Activated CD8-positive, alpha-beta memory T cell treated with anti-CD3 and anti-CD28 coated beads, Interleukin-2, amount 10 ng/mL, durations not matched to agents 7 days and 5 days (primary cell): ENCODE results near the gene REV3L. TPM values are rescaled to one million over a fixed set of nuclear protein-coding genes. Genes with fewer than 3 reads are reported as not detected.
"Not testable (repeated sequence)": the region's sequence is repeated elsewhere in the genome, so short reads cannot be mapped to it uniquely, and the experiment has no call there.

Experiments used
- ATAC-seq: fragments of 150-1000 bp; cut with Tn5 transposase; one replicate; pipeline ENCODE4 v1.10.0; 2021; ENCODE audit warnings: moderate library complexity
- CTCF ChIA-PET: fragments of 350-600 bp; sonication (Branson Sonifier 250); formaldehyde crosslinking; loops from one replicate; lab custom pipeline; 2021; ENCODE audit warnings: antibody characterized with exemption; lab: Charles Lee
- DNase-seq: peaks from one replicate; pipeline ENCODE4 v3.0.0-alpha.2; 2020
- H3K27ac Mint-ChIP-seq: one replicate; pipeline ENCODE4 v1.8.0; 2021; ENCODE audit warnings: mild to moderate bottlenecking, mixed read lengths
- H3K27me3 Mint-ChIP-seq: one replicate; pipeline ENCODE4 v1.8.0; 2021; ENCODE audit warnings: mixed read lengths
- H3K36me3 Mint-ChIP-seq: one replicate; pipeline ENCODE4 v1.8.0; 2021; ENCODE audit warnings: mild to moderate bottlenecking, mixed read lengths
- H3K4me1 Mint-ChIP-seq: one replicate; pipeline ENCODE4 v1.8.0; 2021; ENCODE audit warnings: mixed read lengths
- H3K4me3 Mint-ChIP-seq: one replicate; pipeline ENCODE4 v1.8.0; 2021; ENCODE audit warnings: mild to moderate bottlenecking, moderate library complexity, mixed read lengths
- H3K9me3 Mint-ChIP-seq: one replicate; pipeline ENCODE4 v1.8.0; 2022; ENCODE audit warnings: low read depth, mixed read lengths
- total RNA-seq, 2 experiments: library from RNA; stranded (reverse); gene quantifications; one replicate each; pipeline ENCODE4 v1.2.3, GENCODE V29; 2021

Gene REV3L
- total RNA-seq, 2 experiments from 2014 or later, result 23.7 to 24.3 TPM

GRCh38 chr6:111515259-111515658 lies 32.2 kb upstream of the REV3L start:
- Mint-ChIP-seq H3K36me3 (no peaks in the 10 kb centered on the region), H3K9me3 (no peaks in the 10 kb centered on the region), H3K4me1 (peaks cover 10% of the 10 kb centered on the region), H3K27me3 (no peaks in the 10 kb centered on the region), H3K4me3 (no peak overlapping the region), H3K27ac (no peak overlapping the region)
- ATAC-seq (no peak), DNase-seq (no peak)
- CTCF ChIA-PET, result interaction anchor here (0.9 to 1.5 kb wide), 2 partner anchors 12 kb away, joined by 3 read pairs; no protein-coding TSS in a partner anchor

- not testable (repeated sequence) for ATAC-seq, DNase-seq, H3K36me3 Mint-ChIP-seq, H3K4me3 Mint-ChIP-seq, H3K27me3 Mint-ChIP-seq, H3K4me1 Mint-ChIP-seq, H3K27ac Mint-ChIP-seq, H3K9me3 Mint-ChIP-seq
- CTCF ChIA-PET, result interaction anchor here (1.5 kb wide), 1 partner anchor 12 kb away, joined by 3 read pairs; no protein-coding TSS in a partner anchor
Observed at GRCh38 chr6:111514531-111514930, 31.5 kb upstream of the REV3L start.

- ATAC-seq, H3K9me3 Mint-ChIP-seq, H3K27ac Mint-ChIP-seq, H3K4me3 Mint-ChIP-seq, DNase-seq, H3K27me3 Mint-ChIP-seq, H3K4me1 Mint-ChIP-seq, CTCF ChIA-PET: not testable (repeated sequence)
- H3K36me3 Mint-ChIP-seq, result peaks cover 10% of the 10 kb centered on the region
Observed at GRCh38 chr6:111507219-111507618, 24.2 kb upstream of the REV3L start.

- DNase-seq, H3K4me1 Mint-ChIP-seq, H3K9me3 Mint-ChIP-seq, H3K27me3 Mint-ChIP-seq, H3K27ac Mint-ChIP-seq, H3K4me3 Mint-ChIP-seq, ATAC-seq, CTCF ChIA-PET: not testable (repeated sequence)
- peaks cover 12% of the 10 kb centered on the region for H3K36me3 Mint-ChIP-seq
Observed at GRCh38 chr6:111505498-111505897, 22.5 kb upstream of the REV3L start.

DNA sequence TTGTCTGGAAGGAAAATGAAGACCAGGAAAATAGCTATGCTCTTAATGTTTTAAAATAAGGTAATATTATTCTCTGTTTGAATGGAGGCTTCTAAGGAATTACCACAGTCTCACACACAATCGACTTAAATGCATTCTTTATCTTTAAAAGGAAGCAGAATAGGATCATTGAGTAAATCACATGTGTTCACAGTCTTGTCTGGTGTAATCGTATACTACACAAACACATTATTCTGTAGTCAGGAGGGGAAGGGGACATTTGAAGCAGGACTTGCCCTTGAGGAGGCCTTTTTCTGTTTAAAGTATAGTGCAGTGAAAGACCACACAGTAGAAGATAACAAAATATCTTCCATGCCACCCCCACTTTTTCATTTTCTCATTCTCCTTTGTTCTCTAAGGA lies 20.6 kb upstream of the REV3L start:
- DNase-seq (no peak), ATAC-seq (no peak)
- H3K36me3 Mint-ChIP-seq, result peaks cover 15% of the 10 kb centered on the region
- H3K27ac Mint-ChIP-seq, result no peak overlapping the region
- peaks cover 3% of the 10 kb centered on the region for H3K9me3 Mint-ChIP-seq
- no peaks in the 10 kb centered on the region for H3K27me3 Mint-ChIP-seq
- H3K4me1 Mint-ChIP-seq, result no peaks in the 10 kb centered on the region
- CTCF ChIA-PET, result interaction anchor here (0.7 kb wide), 1 partner anchor 13 kb away, joined by 3 read pairs; no protein-coding TSS in a partner anchor
- no peak overlapping the region for H3K4me3 Mint-ChIP-seq

DNA sequence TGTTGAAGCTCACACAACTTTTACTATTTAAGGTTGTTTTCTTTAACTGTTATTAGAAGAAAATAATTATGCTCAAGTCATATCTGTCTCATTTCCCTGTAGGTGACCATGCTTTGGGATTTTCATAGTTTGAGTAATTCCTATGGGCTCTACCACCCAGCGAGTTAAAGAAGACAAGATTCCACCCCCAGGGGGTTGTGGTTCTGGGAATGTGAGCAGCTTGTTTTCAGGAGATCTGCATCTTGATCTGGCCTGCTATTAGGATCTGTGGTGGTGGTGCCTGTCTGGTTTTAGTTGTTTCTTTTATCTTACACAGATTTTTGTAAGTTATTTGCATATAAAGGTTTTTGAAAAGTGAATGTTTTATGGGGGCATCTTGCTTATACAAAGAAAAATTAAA lies 20.2 kb upstream of the REV3L start:
- no peak for ATAC-seq
- H3K4me1 Mint-ChIP-seq, result no peaks in the 10 kb centered on the region
- CTCF ChIA-PET, result interaction anchor here (0.7 to 0.9 kb wide), 2 partner anchors 12 to 13 kb away, joined by 3 read pairs; no protein-coding TSS in a partner anchor
- H3K27me3 Mint-ChIP-seq, result no peaks in the 10 kb centered on the region
- no peak overlapping the region for H3K27ac Mint-ChIP-seq
- DNase-seq, result no peak
- peaks cover 16% of the 10 kb centered on the region for H3K36me3 Mint-ChIP-seq
- H3K9me3 Mint-ChIP-seq, result peaks cover 3% of the 10 kb centered on the region
- H3K4me3 Mint-ChIP-seq, result no peak overlapping the region

DNA sequence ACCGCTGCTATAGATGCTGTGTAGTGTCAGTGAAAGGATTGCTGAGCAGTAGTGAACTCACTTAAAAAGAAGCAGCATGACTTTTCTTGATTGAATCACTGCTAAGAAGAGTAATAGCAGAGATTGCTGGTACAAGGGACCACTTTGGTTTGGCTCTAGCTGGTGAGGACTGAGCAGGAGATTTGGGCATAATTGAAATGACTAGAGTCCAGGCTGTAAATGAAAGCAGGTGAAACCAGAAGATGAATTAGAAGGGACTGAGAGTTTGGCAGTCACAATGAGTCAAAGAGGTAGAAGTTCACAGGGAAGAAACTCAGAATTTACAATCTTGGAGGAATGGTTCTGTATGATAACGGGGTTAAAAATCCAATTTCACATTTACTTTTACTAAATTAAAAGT lies 19.1 kb upstream of the REV3L start:
- ATAC-seq, result no peak
- peaks cover 3% of the 10 kb centered on the region for H3K9me3 Mint-ChIP-seq
- DNase-seq, result no peak
- no peaks in the 10 kb centered on the region for H3K4me1 Mint-ChIP-seq
- H3K4me3 Mint-ChIP-seq, result no peak overlapping the region
- H3K27me3 Mint-ChIP-seq, result no peaks in the 10 kb centered on the region
- CTCF ChIA-PET, result no interaction called here
- H3K36me3 Mint-ChIP-seq, result peaks cover 16% of the 10 kb centered on the region
- no peak overlapping the region for H3K27ac Mint-ChIP-seq

GRCh38 chr6:111499269-111499793 lies 16.3 kb upstream of the REV3L start:
- Mint-ChIP-seq H3K27ac (no peak overlapping the region), H3K36me3 (peaks cover 10% of the 10 kb centered on the region), H3K4me3 (no peak overlapping the region), H3K27me3 (no peaks in the 10 kb centered on the region), H3K9me3 (no peaks in the 10 kb centered on the region), H3K4me1 (no peaks in the 10 kb centered on the region)
- CTCF ChIA-PET, result no interaction called here
- ATAC-seq, result no peak
- no peak for DNase-seq

GRCh38 chr6:111494951-111495635 lies 12.1 kb upstream of the REV3L start:
- H3K36me3 Mint-ChIP-seq, result peaks cover 10% of the 10 kb centered on the region
- no peak overlapping the region for H3K27ac Mint-ChIP-seq
- no peaks in the 10 kb centered on the region for H3K4me1 Mint-ChIP-seq
- no peak for DNase-seq
- CTCF ChIA-PET, result interaction anchor here (1.4 kb wide), 1 partner anchor 78 kb away, joined by 4 read pairs; no protein-coding TSS in a partner anchor
- H3K4me3 Mint-ChIP-seq, result no peak overlapping the region
- no peak for ATAC-seq
- no peaks in the 10 kb centered on the region for H3K9me3 Mint-ChIP-seq
- no peaks in the 10 kb centered on the region for H3K27me3 Mint-ChIP-seq

DNA sequence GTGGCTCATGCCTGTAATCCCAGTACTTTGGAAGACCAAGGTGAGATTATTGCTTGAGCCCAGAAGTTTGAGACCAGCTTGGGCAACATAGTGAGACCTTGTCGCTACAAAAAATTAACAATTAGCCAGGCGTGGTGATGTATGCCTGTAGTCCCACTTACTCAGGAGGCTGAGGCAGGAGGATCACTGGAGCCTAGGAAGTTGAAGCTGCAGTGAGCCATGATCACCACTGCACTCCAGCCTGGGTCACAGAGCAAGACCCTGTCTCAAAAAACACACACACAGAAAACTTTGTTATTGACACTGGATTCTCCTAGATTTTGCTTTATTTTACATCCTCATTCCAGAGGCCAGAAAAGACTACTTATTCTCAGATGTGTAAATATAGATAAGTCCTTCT lies 9.5 kb upstream of the REV3L start:
- peaks cover 11% of the 10 kb centered on the region for H3K4me1 Mint-ChIP-seq
- no peak for ATAC-seq

GRCh38 chr6:111490067-111490466 lies 7.0 kb upstream of the REV3L start:
- no peak overlapping the region for H3K4me3 Mint-ChIP-seq
- ATAC-seq (no peak), DNase-seq (no peak)
- no peaks in the 10 kb centered on the region for H3K9me3 Mint-ChIP-seq
- CTCF ChIA-PET, result interaction anchor here (1.2 to 1.8 kb wide), 3 partner anchors 13 to 231 kb away, joined by 3 to 4 read pairs (median 3); a partner anchor contains a TSS
- H3K27ac Mint-ChIP-seq, result no peak overlapping the region
- peaks cover 21% of the 10 kb centered on the region for H3K36me3 Mint-ChIP-seq
- peaks cover 29% of the 10 kb centered on the region for H3K4me1 Mint-ChIP-seq
- no peaks in the 10 kb centered on the region for H3K27me3 Mint-ChIP-seq

More for the DNA sequence above, 9.5 kb upstream of the REV3L start:
- Mint-ChIP-seq H3K27ac (no peak overlapping the region), H3K36me3 (peaks cover 11% of the 10 kb centered on the region), H3K4me3 (no peak overlapping the region), H3K27me3 (no peaks in the 10 kb centered on the region), H3K9me3 (no peaks in the 10 kb centered on the region)
- DNase-seq, result no peak
- CTCF ChIA-PET, result interaction anchor here (1.3 kb wide), 1 partner anchor 234 kb away, joined by 5 read pairs; a partner anchor contains a TSS

DNA sequence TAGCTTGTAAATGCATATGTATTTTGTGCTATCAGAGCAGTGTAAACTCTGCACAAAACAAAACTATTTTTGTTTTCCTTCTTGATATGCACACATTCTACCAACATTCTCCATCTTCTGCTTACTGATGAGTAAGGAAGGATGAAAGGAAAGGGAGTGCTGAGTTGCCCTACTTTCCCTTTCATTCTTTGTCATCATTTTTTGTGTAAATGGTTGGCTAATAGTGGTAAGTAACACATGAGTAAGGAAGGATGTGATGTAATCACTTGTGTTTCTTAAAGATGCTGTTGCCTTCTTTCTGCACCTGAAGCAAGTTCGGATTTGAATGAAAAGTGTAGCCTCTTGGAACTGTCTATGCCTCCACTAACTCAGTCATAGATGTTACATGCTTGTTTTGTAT lies 4.6 kb upstream of the REV3L start:
- no peaks in the 10 kb centered on the region for H3K9me3 Mint-ChIP-seq
- peaks cover 19% of the 10 kb centered on the region for H3K36me3 Mint-ChIP-seq
- H3K4me1 Mint-ChIP-seq, result peaks cover 38% of the 10 kb centered on the region
- ATAC-seq (peak; percentile 18), DNase-seq (no peak)
- peak overlapping the region; percentile 88 for H3K27ac Mint-ChIP-seq
- no peaks in the 10 kb centered on the region for H3K27me3 Mint-ChIP-seq
- peak overlapping the region; percentile 2 for H3K4me3 Mint-ChIP-seq
- CTCF ChIA-PET, result interaction anchor here (1.1 to 1.4 kb wide), 3 partner anchors 9 to 228 kb away, joined by 3 to 12 read pairs (median 4); a partner anchor contains a TSS

- H3K27ac Mint-ChIP-seq, result peak overlapping the region; percentile 84
- DNase-seq (peak; percentile 48), ATAC-seq (no peak)
- H3K27me3 Mint-ChIP-seq, result no peaks in the 10 kb centered on the region
- no peaks in the 10 kb centered on the region for H3K9me3 Mint-ChIP-seq
- H3K4me3 Mint-ChIP-seq, result peak overlapping the region; percentile 26
- peaks cover 19% of the 10 kb centered on the region for H3K36me3 Mint-ChIP-seq
- peaks cover 39% of the 10 kb centered on the region for H3K4me1 Mint-ChIP-seq
- CTCF ChIA-PET, result interaction anchor here (1.1 to 1.4 kb wide), 3 partner anchors 8 to 228 kb away, joined by 3 to 12 read pairs (median 4); a partner anchor contains a TSS
Observed at GRCh38 chr6:111486921-111487320, 3.9 kb upstream of the REV3L start.
